Measurements from ENCODE around the gene TATDN2.

TATDN2 gene

DNA sequence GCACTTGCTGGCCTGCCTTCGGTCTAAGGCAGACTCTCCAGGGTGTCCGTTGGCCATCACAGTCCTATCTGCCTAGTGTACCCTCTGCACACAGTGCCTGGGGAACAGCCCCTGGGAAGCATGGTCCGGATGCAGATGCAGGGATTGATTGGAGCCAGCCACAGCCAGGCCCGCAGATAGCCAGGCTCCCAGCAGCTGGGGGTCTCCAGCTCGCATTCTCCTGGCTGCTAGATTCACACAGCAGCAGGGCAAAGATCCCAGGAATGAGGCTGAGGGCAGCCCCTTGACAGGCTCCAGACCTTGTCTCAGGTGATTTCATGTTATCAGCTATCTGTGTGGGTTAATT lies 42.1 kb upstream of the TATDN2 start:
- TF ChIP-seq, protein P1, sequence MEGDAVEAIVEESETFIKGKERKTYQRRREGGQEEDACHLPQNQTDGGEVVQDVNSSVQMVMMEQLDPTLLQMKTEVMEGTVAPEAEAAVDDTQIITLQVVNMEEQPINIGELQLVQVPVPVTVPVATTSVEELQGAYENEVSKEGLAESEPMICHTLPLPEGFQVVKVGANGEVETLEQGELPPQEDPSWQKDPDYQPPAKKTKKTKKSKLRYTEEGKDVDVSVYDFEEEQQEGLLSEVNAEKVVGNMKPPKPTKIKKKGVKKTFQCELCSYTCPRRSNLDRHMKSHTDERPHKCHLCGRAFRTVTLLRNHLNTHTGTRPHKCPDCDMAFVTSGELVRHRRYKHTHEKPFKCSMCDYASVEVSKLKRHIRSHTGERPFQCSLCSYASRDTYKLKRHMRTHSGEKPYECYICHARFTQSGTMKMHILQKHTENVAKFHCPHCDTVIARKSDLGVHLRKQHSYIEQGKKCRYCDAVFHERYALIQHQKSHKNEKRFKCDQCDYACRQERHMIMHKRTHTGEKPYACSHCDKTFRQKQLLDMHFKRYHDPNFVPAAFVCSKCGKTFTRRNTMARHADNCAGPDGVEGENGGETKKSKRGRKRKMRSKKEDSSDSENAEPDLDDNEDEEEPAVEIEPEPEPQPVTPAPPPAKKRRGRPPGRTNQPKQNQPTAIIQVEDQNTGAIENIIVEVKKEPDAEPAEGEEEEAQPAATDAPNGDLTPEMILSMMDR (IDR thresholded peaks at IDR 0.05; ENCODE audit: poor library complexity, severe bottlenecking) = no peak
- H3K9me3 ChIP-seq (ENCODE audit: severe bottlenecking) = no peaks in the 10 kb centered on the region
- H3K36me3 ChIP-seq (ENCODE audit: low read depth) = peaks cover 10% of the 10 kb centered on the region; the same call in 1 of the 2 replicates
- peak overlapping the region; percentile 93 for H3K27ac ChIP-seq (ENCODE audit: poor library complexity, severe bottlenecking)
- DNase-seq (ENCODE audit: low spot score) (no peak), ATAC-seq (ENCODE audit: low read depth) (no peak; the same call in 2 of the 3 replicates)
- H3K27me3 ChIP-seq (ENCODE audit: insufficient read depth, poor library complexity, severe bottlenecking) = no peaks in the 10 kb centered on the region
- peaks cover 37% of the 10 kb centered on the region for H3K4me1 ChIP-seq (ENCODE audit: insufficient read depth, poor library complexity, severe bottlenecking)
- H3K4me3 ChIP-seq (ENCODE audit: severe bottlenecking) = no peak overlapping the region

DNA sequence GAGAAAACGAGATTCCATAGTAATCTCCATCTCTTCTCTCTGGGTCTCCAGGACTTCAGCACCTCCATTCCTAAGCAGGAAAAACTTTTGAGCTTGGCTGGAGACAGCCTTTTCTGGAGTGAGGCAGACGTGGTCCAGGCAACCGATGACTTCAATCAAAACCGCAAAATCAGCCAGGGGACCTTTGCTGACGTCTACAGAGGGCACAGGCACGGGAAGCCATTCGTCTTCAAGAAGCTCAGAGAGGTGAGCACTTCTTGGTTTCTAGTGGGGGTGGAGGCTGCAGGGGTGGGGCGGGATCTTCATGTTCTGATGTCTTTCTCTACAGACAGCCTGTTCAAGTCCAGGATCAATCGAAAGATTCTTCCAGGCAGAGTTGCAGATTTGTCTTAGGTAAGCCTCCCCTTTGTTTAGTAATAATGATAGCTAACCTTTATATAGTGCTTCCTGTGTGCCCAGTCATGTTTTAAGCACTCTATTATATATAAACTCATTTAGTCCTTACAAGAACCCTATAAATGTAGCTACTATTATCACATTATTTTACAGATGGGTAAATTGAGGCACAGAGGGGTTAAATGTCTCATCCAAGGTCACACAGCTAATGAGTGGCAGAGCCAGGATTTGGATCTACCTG lies 35.0 kb upstream of the TATDN2 start:
- no peaks in the 10 kb centered on the region for H3K4me1 ChIP-seq (ENCODE audit: insufficient read depth, poor library complexity, severe bottlenecking)
- no peak for DNase-seq (ENCODE audit: low spot score)
- TF ChIP-seq, protein P1 (IDR thresholded peaks at IDR 0.05; ENCODE audit: poor library complexity, severe bottlenecking) = no peak
- 0 out of 2 replicates have a peak, but pooled peaks cover 5% of the 10 kb centered on the region for H3K36me3 ChIP-seq (ENCODE audit: low read depth)
- ATAC-seq (ENCODE audit: low read depth) = no peak
- no peak overlapping the region for H3K27ac ChIP-seq (ENCODE audit: poor library complexity, severe bottlenecking)
- no peaks in the 10 kb centered on the region for H3K27me3 ChIP-seq (ENCODE audit: insufficient read depth, poor library complexity, severe bottlenecking)
- no peaks in the 10 kb centered on the region for H3K9me3 ChIP-seq (ENCODE audit: severe bottlenecking)
- H3K4me3 ChIP-seq (ENCODE audit: severe bottlenecking) = no peak overlapping the region

- DNase-seq (ENCODE audit: low spot score) (no peak), ATAC-seq (ENCODE audit: low read depth) (no peak)
- H3K4me3 ChIP-seq (ENCODE audit: severe bottlenecking) = no peak overlapping the region
- no peaks in the 10 kb centered on the region for H3K27me3 ChIP-seq (ENCODE audit: insufficient read depth, poor library complexity, severe bottlenecking)
- TF ChIP-seq, protein P1 (IDR thresholded peaks at IDR 0.05; ENCODE audit: poor library complexity, severe bottlenecking) = no peak
- H3K4me1 ChIP-seq (ENCODE audit: insufficient read depth, poor library complexity, severe bottlenecking) = peaks cover 6% of the 10 kb centered on the region
- H3K36me3 ChIP-seq (ENCODE audit: low read depth) = no peaks in the 10 kb centered on the region
- H3K27ac ChIP-seq (ENCODE audit: poor library complexity, severe bottlenecking) = no peak overlapping the region
- no peaks in the 10 kb centered on the region for H3K9me3 ChIP-seq (ENCODE audit: severe bottlenecking)
These were observed 32.5 kb upstream of the TATDN2 start for GRCh38 chr3:10215578-10216368.

DNA sequence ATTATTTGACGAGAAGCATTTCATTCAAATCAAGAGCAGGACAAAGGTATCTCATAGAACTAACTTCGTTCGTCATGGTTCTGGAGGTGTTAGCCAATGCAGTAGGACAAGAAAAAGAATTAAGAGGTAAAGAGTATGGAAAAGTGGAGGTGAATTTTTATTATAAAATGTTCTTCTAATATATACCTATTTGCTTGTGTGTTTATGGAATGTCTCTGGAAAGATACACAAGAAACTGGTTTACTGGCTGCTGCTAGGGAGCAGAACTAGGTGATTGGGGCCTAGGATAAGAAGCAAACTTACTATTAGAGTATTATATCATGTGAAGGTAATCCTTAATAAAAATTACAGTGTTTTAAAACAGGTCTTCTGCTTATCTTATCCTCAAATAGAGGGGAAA lies 30.9 kb upstream of the TATDN2 start:
- H3K27me3 ChIP-seq (ENCODE audit: insufficient read depth, poor library complexity, severe bottlenecking) = no peaks in the 10 kb centered on the region
- no peak for DNase-seq (ENCODE audit: low spot score)
- no peak overlapping the region for H3K4me3 ChIP-seq (ENCODE audit: severe bottlenecking)
- no peak for ATAC-seq (ENCODE audit: low read depth)
- peaks cover 20% of the 10 kb centered on the region for H3K4me1 ChIP-seq (ENCODE audit: insufficient read depth, poor library complexity, severe bottlenecking)
- no peak overlapping the region for H3K27ac ChIP-seq (ENCODE audit: poor library complexity, severe bottlenecking)
- TF ChIP-seq, protein P1 (IDR thresholded peaks at IDR 0.05; ENCODE audit: poor library complexity, severe bottlenecking) = no peak
- no peaks in the 10 kb centered on the region for H3K9me3 ChIP-seq (ENCODE audit: severe bottlenecking)
- peaks cover 5% of the 10 kb centered on the region; the same call in 1 of the 2 replicates for H3K36me3 ChIP-seq (ENCODE audit: low read depth)

DNA sequence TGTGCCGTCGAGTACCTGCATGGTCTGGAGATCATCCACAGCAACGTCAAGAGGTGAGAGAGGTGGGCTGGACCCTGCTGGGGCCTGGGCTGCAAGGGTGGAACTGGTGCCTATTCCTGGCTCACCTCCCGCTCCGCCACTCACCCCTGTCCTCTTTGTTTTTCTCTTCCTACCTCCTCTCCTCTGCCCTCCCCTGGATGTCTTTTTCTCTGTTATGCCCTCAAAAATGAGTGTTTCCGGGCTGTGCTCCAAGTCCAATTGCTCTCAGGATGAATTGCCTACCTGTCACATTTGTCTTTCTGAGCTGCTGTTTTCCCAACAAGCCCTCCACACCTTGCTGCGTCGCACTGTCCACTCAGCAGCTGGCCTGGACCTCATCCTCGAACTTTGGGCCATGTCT lies 28.5 kb upstream of the TATDN2 start:
- TF ChIP-seq, protein P1 (IDR thresholded peaks at IDR 0.05; ENCODE audit: poor library complexity, severe bottlenecking) = no peak
- Histone ChIP-seq H3K4me1 (ENCODE audit: insufficient read depth, poor library complexity, severe bottlenecking) (peaks cover 21% of the 10 kb centered on the region), H3K36me3 (ENCODE audit: low read depth) (peaks cover 10% of the 10 kb centered on the region; the same call in 1 of the 2 replicates), H3K9me3 (ENCODE audit: severe bottlenecking) (no peaks in the 10 kb centered on the region), H3K27me3 (ENCODE audit: insufficient read depth, poor library complexity, severe bottlenecking) (no peaks in the 10 kb centered on the region), H3K4me3 (ENCODE audit: severe bottlenecking) (no peak overlapping the region), H3K27ac (ENCODE audit: poor library complexity, severe bottlenecking) (peak overlapping the region; percentile 67)
- DNase-seq (ENCODE audit: low spot score) (no peak), ATAC-seq (ENCODE audit: low read depth) (no peak)
